HG03280 (cell line): ENCODE measurements around the gene KASH5.
"Not testable (repeated sequence)": the region's sequence is repeated elsewhere in the genome, so short reads cannot be mapped to it uniquely, and the experiment has no call there.

Experiments
- ATAC-seq: cut with Tn5 transposase; IDR thresholded peaks from one replicate; pipeline ENCODE4 v1.9.1; 2021; ENCODE audit warnings: mild to moderate bottlenecking, moderate library complexity; ENCODE audit not compliant: unreplicated experiment

KASH5 gene

DNA sequence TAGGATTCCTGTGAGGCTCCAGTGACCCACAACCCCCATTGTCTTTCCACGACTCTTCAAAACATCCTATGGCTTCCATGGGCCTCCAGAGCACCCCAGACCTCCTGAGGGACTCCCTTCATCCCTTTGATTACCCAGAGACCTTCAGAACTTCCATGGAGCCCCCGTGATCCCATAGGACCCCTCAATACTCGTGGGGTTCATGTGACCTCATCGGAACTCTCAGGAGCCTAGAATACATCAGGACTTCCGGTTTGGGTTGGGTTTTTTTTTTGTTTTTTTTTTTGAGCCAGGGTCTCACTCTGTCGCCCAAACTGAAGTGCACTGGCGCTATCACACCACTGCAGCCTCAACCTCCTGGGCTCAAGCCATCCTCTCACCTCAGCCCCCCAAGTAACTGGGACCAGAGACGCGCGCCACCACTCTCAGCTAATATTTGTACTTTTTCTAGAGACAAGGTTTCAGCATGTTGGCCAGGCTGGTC, 65.8 kb downstream of the KASH5 start:
- no peak for ATAC-seq

DNA sequence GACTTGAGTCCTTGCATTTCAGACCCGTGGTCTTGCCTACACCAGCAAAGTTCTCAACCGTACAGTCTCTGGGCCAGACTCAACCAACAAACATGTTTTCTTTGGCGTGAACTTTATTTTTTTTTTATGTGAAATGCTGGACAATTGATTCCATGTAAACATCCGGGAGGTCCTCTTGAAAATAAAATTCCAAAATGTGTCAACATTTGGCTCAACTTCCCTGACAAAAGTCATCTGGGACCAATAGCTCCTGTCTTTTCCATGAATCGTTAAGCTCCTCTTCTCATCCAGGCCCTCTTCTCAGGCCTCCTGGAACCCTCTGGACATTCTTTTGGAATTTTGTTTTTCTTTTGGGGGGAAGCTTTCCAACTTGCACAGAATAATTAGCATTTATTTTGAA, 67.7 kb downstream of the KASH5 start:
- ATAC-seq = no peak

DNA sequence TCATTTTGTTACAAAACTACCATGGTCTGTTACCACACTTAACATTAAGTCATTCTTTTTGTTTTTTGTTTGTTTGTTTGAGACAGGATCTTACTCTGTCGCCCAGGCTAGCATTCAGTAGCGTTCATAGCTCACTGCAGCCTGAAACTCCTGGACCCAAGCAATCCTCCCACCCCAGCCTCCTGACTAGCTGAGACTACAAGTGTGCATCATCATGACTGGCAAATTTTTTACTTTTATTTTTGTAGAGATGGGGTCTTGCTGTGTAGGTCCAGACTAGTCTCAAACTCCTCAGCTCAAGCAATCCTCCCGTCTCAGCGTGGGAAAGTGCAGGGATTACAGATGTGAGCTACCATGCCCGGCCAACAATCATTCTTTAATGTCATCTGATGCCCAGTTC, 68.3 kb downstream of the KASH5 start:
- ATAC-seq = no peak

DNA sequence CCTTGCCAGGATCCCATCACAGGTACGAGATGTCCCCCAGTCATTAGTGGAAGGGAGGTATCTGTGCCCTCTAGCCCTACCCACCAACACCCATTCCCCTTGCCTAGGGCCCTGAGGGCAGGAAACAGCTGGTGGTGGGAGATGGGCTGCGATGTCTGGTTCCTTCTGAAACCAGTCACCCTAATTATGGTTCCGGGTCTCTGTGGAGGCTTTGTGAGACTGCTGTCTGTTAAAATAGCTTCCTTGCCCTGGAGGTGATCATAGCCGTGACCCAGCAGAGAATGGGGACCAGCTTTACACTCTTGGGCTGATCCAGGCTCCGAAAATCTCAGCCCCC, 70.5 kb downstream of the KASH5 start:
- no peak for ATAC-seq

DNA sequence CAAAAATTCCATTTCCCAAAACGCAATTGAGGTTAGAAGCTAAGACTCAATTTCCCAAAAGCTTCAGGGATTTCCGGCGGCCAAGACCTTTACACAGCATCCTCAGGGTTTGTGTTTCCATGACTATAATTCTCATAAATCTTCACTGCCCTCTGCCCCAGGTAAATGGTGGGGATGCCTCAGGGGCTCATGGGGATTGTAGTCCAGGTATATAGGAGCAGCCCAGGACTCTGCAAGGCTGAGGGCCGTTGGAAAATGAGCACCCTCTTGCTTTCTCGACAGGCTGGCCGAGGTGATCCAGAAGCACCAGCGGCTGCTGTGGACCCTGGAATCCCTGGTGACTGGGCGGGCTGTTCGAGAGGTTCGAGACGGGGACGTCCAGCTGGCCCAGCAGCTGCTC, 71.3 kb downstream of the KASH5 start:
- no peak for ATAC-seq

DNA sequence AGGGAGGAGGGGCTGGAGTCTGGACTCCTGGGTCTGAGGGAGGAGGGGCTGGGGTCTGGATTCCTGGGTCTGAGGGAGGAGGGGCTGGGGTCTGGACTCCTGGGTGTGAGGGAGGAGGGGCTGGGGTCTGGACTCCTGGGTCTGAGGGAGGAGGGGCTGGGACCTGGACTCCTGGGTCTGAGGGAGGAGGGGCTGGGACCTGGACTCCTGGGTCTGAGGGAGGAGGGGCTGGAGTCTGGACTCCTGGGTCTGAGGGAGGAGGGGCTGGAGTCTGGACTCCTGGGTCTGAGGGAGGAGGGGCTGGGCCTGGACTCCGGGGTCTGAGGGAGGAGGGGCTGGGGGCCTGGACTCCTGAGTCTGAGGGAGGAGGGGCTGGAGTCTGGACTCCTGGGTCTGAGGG, 73.1 kb downstream of the KASH5 start:
- not testable (repeated sequence) for ATAC-seq

DNA sequence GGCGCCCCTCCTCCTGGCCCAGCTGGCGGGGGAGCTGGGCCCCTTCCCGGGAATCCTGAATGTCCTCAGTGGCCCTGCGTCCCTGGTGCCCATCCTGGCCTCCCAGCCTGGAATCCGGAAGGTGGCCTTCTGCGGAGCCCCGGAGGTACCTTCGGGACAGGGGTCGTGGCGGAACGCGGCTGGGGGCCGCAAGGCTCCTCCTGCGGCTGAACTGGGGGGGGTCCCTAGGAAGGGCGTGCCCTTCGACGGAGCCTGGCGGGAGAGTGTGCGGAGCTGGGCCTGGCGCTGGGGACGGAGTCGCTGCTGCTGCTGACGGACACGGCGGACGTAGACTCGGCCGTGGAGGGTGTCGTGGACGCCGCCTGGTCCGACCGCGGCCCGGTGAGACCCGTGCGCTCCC, 73.6 kb downstream of the KASH5 start:
- ATAC-seq = no peak

DNA sequence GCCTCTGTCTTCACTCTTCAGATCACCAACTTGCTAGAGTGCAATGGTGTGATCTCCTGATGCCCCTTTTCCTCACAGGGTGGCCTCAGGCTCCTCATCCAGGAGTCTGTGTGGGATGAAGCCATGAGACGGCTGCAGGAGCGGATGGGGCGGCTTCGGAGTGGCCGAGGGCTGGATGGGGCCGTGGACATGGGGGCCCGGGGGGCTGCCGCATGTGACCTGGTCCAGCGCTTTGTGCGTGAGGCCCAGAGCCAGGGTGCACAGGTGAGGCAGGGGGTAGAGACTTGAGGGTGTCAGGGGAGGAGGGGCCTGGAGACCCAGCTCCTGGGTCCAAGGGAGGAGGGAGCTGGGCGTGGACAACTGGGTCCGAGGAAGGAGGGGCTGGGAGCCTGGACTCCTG, 74.4 kb downstream of the KASH5 start:
- no peak for ATAC-seq

DNA sequence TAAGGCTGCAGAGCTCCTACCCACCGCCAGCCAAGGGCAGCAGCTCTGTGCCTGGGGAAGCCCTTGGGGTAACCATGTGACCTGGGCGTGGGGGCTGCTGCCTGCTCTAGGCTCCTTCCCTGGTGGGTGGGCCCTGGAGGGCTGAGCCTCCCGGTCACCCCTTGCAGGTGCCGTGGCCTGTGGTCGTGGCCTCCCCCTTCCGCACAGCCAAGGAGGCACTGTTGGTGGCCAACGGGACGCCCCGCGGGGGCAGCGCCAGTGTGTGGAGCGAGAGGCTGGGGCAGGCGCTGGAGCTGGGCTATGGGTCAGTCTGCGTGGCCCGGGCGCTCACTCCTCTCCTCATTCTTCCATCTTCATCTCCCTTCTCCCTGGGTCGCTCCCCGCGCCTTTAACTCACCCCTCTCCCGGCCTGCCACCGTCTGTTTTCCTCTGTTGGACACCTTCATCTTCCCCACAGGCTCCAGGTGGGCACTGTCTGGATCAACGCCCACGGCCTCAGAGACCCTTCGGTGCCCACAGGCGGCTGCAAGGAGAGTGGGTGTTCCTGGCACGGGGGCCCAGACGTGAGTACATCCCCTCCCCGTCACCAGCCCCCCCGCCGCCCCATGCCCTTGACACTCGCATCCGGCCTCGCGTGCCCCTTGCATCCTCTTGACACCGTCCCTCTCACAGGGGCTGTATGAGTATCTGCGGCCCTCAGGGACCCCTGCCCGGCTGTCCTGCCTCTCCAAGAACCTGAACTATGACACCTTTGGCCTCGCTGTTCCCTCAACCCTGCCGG, 76.1 kb downstream of the KASH5 start:
- no peak for ATAC-seq

DNA sequence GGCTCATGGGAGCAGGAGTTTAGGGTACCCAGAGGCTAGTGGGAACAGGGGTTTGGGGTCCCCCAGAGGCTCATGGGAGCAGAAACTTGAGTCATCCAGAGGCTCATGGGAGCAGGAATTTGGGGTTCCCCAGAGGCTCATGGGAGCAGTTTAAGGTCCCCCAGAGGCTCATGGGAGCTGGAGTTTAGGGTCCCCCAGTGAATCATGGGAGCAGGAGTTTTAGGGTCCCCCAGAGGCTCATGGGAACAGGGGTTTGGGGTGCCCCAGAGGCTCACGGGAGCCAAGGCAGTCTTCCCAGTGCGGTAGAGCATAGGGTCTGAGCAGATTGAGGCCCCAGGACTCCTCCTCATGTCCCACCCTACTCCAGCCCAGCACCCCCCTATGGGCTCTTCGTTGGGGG, 77.3 kb downstream of the KASH5 start:
- no peak for ATAC-seq
